HCT116 (cell line): ENCODE results near the gene UNC93B1.

Source experiments
- EZH2 ChIP-seq: fragments of 200-600 bp; sonication (generic); IDR thresholded peaks from 2 replicates; pipeline ENCODE4 v1.6.1; 2017; ENCODE audit warnings: antibody characterized with exemption, mixed run types
- EZH2phosphoT487 ChIP-seq: fragments of 200-600 bp; IDR thresholded peaks from 2 replicates; pipeline ENCODE4 v1.6.1; 2018; ENCODE audit warnings: antibody characterized with exemption, borderline replicate concordance
- FOSL1 ChIP-seq: IDR thresholded peaks from 2 replicates; pipeline ENCODE4 v1.6.1; 2012; ENCODE audit warnings: low read depth
- POLR2A ChIP-seq: IDR thresholded peaks from 2 replicates; pipeline ENCODE4 v1.7.0; 2011; ENCODE audit warnings: borderline replicate concordance; ENCODE audit not compliant: insufficient read depth, insufficient read length; ENCODE audit errors: extremely low read depth
- POLR2AphosphoS5 ChIP-seq: IDR thresholded peaks from 2 replicates; pipeline ENCODE4 v1.6.1; 2011; ENCODE audit warnings: mild to moderate bottlenecking, low read depth, low read length, moderate library complexity
- REST ChIP-seq: IDR thresholded peaks from 2 replicates; pipeline ENCODE4 v1.6.1; 2012; ENCODE audit warnings: low read depth
- YY1 ChIP-seq: IDR thresholded peaks from 2 replicates; pipeline ENCODE4 v1.6.1; 2011; ENCODE audit warnings: low read length, low read depth, moderate library complexity, mild to moderate bottlenecking; ENCODE audit not compliant: insufficient replicate concordance; ENCODE audit errors: extremely low read depth
- TF ChIP-seq, protein P1 (sequence below): IDR thresholded peaks from 2 replicates; pipeline ENCODE4 v1.6.1; 2012
- TF ChIP-seq, protein P2 (sequence below), 3 experiments: fragments of 200-600 bp in 1 of 3; sonication (generic) in 1 of 3; IDR thresholded peaks in 2 of 3; conservative IDR thresholded peaks in 1 of 3; 2 replicates each; pipeline ENCODE4 v1.5.1; 2012 to 2017; ENCODE audit warnings: low read depth in 2 of 3, low read length in 2 of 3, antibody characterized with exemption in 1 of 3, borderline replicate concordance in 1 of 3, control low read depth in 1 of 3, mild to moderate bottlenecking in 1 of 3, mixed read lengths in 1 of 3, mixed run types in 1 of 3, moderate library complexity in 1 of 3; ENCODE audit not compliant: insufficient read depth in 1 of 3

GRCh38 chr11:68051191-68052136 is 47.6 kb upstream of the UNC93B1 start:
- TF ChIP-seq, protein P1, sequence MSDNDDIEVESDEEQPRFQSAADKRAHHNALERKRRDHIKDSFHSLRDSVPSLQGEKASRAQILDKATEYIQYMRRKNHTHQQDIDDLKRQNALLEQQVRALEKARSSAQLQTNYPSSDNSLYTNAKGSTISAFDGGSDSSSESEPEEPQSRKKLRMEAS = no peak
- no peak for TF ChIP-seq EZH2phosphoT487
- no peak for TF ChIP-seq POLR2A
- TF ChIP-seq POLR2AphosphoS5 = no peak
- no peak for TF ChIP-seq FOSL1
- no peak for TF ChIP-seq EZH2
- TF ChIP-seq, protein P2, sequence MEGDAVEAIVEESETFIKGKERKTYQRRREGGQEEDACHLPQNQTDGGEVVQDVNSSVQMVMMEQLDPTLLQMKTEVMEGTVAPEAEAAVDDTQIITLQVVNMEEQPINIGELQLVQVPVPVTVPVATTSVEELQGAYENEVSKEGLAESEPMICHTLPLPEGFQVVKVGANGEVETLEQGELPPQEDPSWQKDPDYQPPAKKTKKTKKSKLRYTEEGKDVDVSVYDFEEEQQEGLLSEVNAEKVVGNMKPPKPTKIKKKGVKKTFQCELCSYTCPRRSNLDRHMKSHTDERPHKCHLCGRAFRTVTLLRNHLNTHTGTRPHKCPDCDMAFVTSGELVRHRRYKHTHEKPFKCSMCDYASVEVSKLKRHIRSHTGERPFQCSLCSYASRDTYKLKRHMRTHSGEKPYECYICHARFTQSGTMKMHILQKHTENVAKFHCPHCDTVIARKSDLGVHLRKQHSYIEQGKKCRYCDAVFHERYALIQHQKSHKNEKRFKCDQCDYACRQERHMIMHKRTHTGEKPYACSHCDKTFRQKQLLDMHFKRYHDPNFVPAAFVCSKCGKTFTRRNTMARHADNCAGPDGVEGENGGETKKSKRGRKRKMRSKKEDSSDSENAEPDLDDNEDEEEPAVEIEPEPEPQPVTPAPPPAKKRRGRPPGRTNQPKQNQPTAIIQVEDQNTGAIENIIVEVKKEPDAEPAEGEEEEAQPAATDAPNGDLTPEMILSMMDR (IDR thresholded peaks at IDR 0.05 in 2 of 3, conservative IDR thresholded peaks at IDR 0.05 in 1 of 3; ENCODE audit: borderline replicate concordance in 1 of 3, insufficient read depth in 1 of 3, low read depth in 2 of 3, low read length in 2 of 3) = no peak
- TF ChIP-seq REST = no peak
- TF ChIP-seq YY1 = no peak
